Tibial artery (tissue), 4 donors: ENCODE data around the gene PEX14.

Source experiments
- DNase-seq, 2 donors: peaks; one replicate each; pipeline ENCODE4 v3.0.0-alpha.2; 2019
- H3K27ac ChIP-seq, 2 donors: fragments of 200-600 bp; sonication (generic) in 1 of 2; 1 replicate in 1 of 2; 2 replicates in 1 of 2; pipeline ENCODE4 v1.5.1; 2018 to 2019; ENCODE audit warnings: mild to moderate bottlenecking in 1 of 2
- H3K27me3 ChIP-seq, 2 donors: fragments of 200-600 bp; sonication (generic) in 1 of 2; one replicate each; pipeline versions ENCODE4 v1.5.1 to v1.6.0; 2016 to 2019
- H3K36me3 ChIP-seq, 3 donors: fragments of 200-600 bp; sonication (generic) in 2 of 3; one replicate each; pipeline ENCODE4 v1.5.1; 2016 to 2019; ENCODE audit warnings: mild to moderate bottlenecking in 2 of 3
- H3K4me1 ChIP-seq, 4 donors: fragments of 200-600 bp; sonication (generic) in 2 of 4; 1 replicate in 3 of 4; 2 replicates in 1 of 4; pipeline ENCODE4 v1.5.1; 2016 to 2019
- H3K4me3 ChIP-seq, 2 donors: fragments of 200-600 bp; sonication (generic) in 1 of 2; 1 replicate in 1 of 2; 2 replicates in 1 of 2; pipeline ENCODE4 v1.5.1; 2018 to 2019; ENCODE audit warnings: mild to moderate bottlenecking in 2 of 2
- H3K9me3 ChIP-seq, 3 donors: fragments of 200-600 bp; sonication (generic) in 1 of 3; one replicate each; pipeline ENCODE4 v1.5.1; 2016 to 2019
- CTCF ChIP-seq, 2 experiments: fragments of 200-600 bp in 1 of 2; fragments of 450-650 bp in 1 of 2; IDR thresholded peaks; one replicate each; pipeline ENCODE4 v1.5.1; 2017 to 2019; ENCODE audit warnings: antibody characterized with exemption in 2 of 2, mild to moderate bottlenecking in 1 of 2, moderate library complexity in 1 of 2
- intact Hi-C: fragments of 100-400 bp; cut with DNase I; formaldehyde crosslinking; loops from one replicate; pipeline ENCODE4 v1.15.0; 2023; ENCODE audit warnings: low total_unique reads

Gene PEX14

DNA sequence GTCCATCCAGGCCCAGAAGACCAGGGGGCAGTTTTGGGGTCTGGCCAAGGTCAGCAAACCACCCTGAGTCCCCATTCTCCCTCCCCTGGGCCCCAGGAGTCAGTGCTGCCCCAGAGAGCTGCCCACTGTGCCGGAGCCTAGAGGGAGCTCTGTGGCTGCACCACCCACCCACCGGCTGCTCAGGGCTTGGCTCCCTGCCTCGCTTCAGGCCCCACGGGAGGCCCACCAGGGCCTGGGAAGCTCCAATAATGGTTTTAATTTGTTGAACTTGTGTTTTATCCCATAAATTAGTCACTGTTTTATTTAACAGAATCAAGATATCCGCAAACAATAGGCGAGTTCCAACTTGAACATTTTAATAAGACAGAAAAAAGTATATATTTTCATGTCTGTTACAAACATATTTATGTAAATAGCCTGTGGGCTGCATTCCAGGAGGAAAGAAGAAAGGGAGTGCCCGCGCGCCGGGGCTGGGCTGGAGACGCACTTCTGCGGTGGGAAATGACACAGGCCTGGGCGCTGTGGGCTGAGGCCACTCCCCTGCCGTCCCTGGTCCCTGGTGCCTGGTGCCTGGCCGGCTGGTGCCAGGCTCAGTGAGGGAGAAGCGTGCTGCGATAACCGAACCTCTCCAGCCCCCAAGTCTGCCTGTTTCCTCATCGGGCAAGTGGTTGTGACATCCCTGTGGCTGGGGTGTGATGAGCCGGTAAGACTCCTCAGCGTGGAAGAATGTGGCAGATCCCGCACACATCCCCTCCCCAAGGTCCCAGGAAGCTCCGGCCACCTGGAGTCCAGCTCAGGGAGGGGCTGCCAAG lies 160.5 kb downstream of the PEX14 start:
- H3K27me3 ChIP-seq: no peaks in the 10 kb centered on the region
- intact Hi-C loops: loop anchor here (5.0 kb wide), 1 partner anchor 57 kb away; no protein-coding TSS in a partner anchor
- H3K27ac ChIP-seq: peak overlapping the region; percentile 87 to 88
- peak; percentile 48 to 84 for DNase-seq
- peaks cover 11 to 75% (median 61%) of the 10 kb centered on the region in 4 donors for H3K4me1 ChIP-seq
- H3K4me3 ChIP-seq: no peak overlapping the region
- H3K36me3 ChIP-seq: peaks cover 4 to 17% (median 7%) of the 10 kb centered on the region in 3 donors
- no peaks in the 10 kb centered on the region for H3K9me3 ChIP-seq
- TF ChIP-seq CTCF (IDR thresholded peaks at IDR 0.05): no peak

GRCh38 chr1:10635992-10636391 lies 161.2 kb downstream of the PEX14 start:
- no peak for TF ChIP-seq CTCF (IDR thresholded peaks at IDR 0.05)
- Histone ChIP-seq H3K4me1 (peaks cover 11 to 81% (median 66%) of the 10 kb centered on the region in 4 donors), H3K4me3 (no peak overlapping the region), H3K9me3 (no peaks in the 10 kb centered on the region), H3K36me3 (peaks cover 4 to 19% (median 7%) of the 10 kb centered on the region in 3 donors), H3K27me3 (no peaks in the 10 kb centered on the region), H3K27ac (peak overlapping the region; percentile 87 to 88)
- intact Hi-C loops: loop anchor here (5.0 kb wide), 1 partner anchor 56 kb away; no protein-coding TSS in a partner anchor
- peak in 1 of 2 donors; percentile 88 for DNase-seq

- H3K27me3 ChIP-seq: no peaks in the 10 kb centered on the region
- TF ChIP-seq CTCF (IDR thresholded peaks at IDR 0.05): no peak
- peaks cover 5 to 76% (median 59%) of the 10 kb centered on the region in 4 donors for H3K4me1 ChIP-seq
- no peak overlapping the region for H3K4me3 ChIP-seq
- no peak for DNase-seq
- intact Hi-C loops: loop anchor here (5.0 kb wide), 1 partner anchor 55 kb away; no protein-coding TSS in a partner anchor
- H3K27ac ChIP-seq: peak overlapping the region; percentile 39 to 88
- H3K9me3 ChIP-seq: no peaks in the 10 kb centered on the region
- H3K36me3 ChIP-seq: peaks cover 5 to 33% (median 7%) of the 10 kb centered on the region in 3 donors
Measured at GRCh38 chr1:10637400-10637799, 162.7 kb downstream of the PEX14 start.

GRCh38 chr1:10637834-10638558 lies 163.2 kb downstream of the PEX14 start:
- no peaks in the 10 kb centered on the region for H3K27me3 ChIP-seq
- H3K9me3 ChIP-seq: no peaks in the 10 kb centered on the region
- DNase-seq: no peak
- H3K27ac ChIP-seq: peak overlapping the region; percentile 41 to 88
- no peak for TF ChIP-seq CTCF (IDR thresholded peaks at IDR 0.05)
- peak overlapping the region; percentile 23 to 30 for H3K4me3 ChIP-seq
- H3K36me3 ChIP-seq: peaks cover 11 to 39% (median 11%) of the 10 kb centered on the region in 3 donors
- H3K4me1 ChIP-seq: peaks cover 0 to 70% (median 53%) of the 10 kb centered on the region in 4 donors
- intact Hi-C loops: loop anchor here (5.0 kb wide), 1 partner anchor 54 kb away; no protein-coding TSS in a partner anchor

DNA sequence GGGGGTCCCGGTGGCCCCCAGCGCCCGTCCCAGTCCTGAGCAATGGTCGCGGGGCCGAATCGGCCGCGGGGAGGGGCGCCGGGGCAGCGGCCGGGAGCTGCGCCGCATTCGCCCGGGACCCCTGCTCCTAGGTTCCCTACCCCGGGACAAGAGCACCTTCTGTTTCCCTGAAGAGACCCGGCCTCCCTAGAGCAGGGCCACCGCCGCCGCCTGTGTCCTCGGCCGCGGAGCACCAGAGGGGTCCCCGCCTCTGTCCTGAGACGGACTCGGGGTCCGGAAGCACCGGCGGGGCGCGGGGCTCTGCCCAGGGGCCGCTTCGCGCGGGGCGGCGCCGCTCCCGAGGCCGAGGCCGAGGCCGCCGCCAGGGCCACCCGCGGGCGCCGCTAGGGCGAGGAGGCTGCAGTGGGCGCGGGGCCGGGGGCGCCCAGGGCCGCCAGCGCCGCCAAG lies 163.8 kb downstream of the PEX14 start:
- H3K27me3 ChIP-seq: no peaks in the 10 kb centered on the region
- H3K36me3 ChIP-seq: peaks cover 13 to 44% (median 17%) of the 10 kb centered on the region in 3 donors
- H3K4me1 ChIP-seq: peaks cover 0 to 64% (median 47%) of the 10 kb centered on the region in 4 donors
- TF ChIP-seq CTCF (IDR thresholded peaks at IDR 0.05): no peak
- H3K27ac ChIP-seq: peak overlapping the region; percentile 41 to 88
- intact Hi-C loops: loop anchor here (5.0 kb wide), 1 partner anchor 54 kb away; no protein-coding TSS in a partner anchor
- no peak for DNase-seq
- peak overlapping the region; percentile 23 to 30 for H3K4me3 ChIP-seq
- no peaks in the 10 kb centered on the region for H3K9me3 ChIP-seq
